Measurements from ENCODE around the gene MEGF8.

MEGF8 gene

DNA sequence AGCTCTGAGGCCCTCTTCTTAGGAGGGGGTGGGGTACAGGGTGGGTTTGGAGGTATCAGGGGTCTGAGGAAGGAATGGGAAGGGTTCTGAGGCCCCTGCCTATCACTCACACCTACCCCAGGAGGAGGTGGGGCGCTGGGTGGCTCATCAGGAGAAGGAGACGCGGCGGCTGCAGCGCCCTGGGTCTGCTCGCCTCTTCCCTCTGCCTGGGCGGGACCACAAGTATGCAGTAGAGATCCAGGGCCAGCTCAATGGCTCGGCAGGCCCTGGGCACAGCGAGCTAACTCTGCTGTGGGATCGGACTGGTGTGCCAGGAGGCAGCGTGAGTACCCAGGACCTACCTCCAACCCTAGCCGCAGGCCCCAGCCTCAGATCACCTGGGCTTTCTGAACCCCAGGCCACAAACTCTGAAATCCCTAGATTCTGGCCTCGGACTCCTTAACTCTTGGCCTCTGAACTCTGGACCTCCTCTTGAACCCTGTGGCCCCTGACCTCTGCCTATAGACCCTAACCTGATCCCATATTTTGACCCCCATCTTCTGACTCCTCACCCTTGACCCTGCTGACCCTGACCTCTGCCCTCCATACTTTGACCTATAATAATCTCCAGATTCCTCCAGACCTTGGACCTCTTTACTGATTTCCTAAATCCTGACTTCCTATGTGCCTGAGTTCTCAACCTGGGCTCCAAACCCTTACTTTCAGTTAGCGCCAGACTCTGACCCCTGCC, 24.1 kb downstream of the MEGF8 start:
- H3K27ac ChIP-seq: no peak overlapping the region
- no peak for TF ChIP-seq ZFX (IDR thresholded peaks at IDR 0.05; ENCODE audit: borderline replicate concordance)
- TF ChIP-seq, protein P1, sequence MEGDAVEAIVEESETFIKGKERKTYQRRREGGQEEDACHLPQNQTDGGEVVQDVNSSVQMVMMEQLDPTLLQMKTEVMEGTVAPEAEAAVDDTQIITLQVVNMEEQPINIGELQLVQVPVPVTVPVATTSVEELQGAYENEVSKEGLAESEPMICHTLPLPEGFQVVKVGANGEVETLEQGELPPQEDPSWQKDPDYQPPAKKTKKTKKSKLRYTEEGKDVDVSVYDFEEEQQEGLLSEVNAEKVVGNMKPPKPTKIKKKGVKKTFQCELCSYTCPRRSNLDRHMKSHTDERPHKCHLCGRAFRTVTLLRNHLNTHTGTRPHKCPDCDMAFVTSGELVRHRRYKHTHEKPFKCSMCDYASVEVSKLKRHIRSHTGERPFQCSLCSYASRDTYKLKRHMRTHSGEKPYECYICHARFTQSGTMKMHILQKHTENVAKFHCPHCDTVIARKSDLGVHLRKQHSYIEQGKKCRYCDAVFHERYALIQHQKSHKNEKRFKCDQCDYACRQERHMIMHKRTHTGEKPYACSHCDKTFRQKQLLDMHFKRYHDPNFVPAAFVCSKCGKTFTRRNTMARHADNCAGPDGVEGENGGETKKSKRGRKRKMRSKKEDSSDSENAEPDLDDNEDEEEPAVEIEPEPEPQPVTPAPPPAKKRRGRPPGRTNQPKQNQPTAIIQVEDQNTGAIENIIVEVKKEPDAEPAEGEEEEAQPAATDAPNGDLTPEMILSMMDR (IDR thresholded peaks at IDR 0.05): no peak

DNA sequence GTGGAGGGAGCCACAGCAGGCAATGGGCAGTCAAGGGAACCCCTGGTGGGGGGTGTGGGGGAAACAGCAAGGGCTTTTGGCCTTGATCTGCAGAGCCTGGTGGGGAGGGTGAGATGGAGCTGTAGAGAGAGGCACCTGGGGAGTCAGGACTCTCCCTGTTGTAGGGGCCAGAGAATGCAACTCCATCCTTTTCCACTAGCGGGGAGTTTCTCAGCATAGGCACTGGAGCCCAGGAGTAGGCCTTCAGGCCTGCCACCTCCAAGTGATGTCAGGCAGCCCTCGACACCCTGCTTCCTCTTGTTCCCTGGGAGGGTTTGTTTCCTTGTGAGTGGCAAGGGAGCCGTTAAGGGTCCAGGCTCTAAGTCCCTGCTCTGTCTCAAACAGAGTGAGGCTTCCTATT, 25.0 kb downstream of the MEGF8 start:
- H3K27ac ChIP-seq: no peak overlapping the region

DNA sequence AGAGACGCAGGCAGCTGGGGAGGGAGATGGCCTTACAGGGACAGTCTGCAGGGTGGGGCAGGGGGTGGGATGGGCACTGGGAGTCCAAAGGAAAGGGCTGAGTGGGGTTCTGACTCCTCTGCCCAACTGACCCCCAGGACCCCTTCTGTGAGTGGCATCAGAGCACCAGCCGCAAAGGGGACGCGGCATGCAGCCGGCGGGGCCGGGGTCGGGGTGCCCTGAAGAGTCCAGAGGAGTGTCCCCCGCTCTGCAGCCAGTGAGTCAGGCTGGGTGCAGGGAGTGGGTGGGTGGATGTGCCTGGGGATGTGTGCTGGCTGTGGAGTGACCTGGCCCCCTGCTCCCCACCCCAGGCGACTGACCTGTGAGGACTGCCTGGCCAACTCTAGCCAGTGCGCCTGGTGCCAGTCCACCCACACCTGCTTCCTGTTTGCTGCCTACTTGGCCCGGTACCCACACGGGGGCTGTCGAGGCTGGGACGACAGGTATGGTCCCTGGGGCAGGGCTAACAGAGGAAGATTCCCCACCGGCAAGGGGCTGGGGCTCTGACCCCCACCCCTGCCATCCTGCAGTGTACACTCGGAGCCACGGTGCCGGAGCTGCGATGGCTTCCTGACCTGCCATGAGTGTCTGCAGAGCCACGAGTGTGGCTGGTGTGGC, 25.8 kb downstream of the MEGF8 start:
- TF ChIP-seq, protein P1 (IDR thresholded peaks at IDR 0.05): no peak
- no peak for TF ChIP-seq ZFX (IDR thresholded peaks at IDR 0.05; ENCODE audit: borderline replicate concordance)
- no peak overlapping the region for H3K27ac ChIP-seq

More for the DNA sequence above, 25.0 kb downstream of the MEGF8 start:
- no peak for TF ChIP-seq ZFX (IDR thresholded peaks at IDR 0.05; ENCODE audit: borderline replicate concordance)
- TF ChIP-seq, protein P1 (IDR thresholded peaks at IDR 0.05): no peak

DNA sequence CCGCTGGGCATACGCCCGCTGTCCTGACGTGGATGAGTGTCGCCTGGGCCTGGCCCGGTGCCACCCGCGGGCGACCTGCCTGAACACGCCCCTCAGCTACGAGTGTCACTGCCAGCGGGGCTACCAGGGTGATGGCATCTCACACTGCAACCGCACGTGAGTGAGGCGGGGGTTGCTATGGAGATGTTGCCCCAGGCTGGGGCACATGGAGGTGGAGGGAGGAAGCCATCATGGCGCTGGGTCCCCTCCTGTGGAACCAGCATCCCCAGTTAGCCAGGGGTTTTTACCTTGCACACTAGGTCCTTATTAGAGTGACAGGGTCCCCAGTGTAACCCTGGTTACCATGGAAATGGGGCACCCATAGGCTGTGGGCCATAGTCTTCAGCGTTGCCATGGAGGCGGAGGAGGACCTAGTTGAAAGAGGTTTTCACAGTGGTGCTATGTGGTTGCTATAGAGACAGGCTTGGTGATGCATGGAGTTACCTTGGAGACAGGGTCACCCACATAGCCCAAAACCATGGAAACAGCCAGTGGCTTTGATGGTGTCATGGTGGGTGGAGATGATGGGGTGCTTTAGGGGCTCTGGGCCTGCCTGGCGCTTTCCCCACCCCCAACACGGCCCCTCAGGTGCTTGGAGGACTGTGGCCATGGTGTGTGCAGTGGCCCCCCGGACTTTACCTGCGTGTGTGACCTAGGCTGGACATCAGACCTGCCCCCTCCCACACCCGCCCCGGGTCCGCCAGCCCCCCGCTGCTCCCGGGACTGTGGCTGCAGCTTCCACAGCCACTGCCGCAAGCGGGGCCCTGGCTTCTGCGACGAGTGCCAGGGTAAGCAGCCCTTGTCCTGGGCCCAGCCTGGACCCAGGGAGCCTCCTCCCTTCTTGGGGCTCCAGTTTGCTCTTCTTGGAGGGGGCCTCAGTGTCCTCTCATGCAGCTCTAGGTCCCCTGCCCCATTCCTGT, 27.1 kb downstream of the MEGF8 start:
- H3K27ac ChIP-seq: no peak overlapping the region
- no peak for TF ChIP-seq ZFX (IDR thresholded peaks at IDR 0.05; ENCODE audit: borderline replicate concordance)
- TF ChIP-seq, protein P1 (IDR thresholded peaks at IDR 0.05): no peak

DNA sequence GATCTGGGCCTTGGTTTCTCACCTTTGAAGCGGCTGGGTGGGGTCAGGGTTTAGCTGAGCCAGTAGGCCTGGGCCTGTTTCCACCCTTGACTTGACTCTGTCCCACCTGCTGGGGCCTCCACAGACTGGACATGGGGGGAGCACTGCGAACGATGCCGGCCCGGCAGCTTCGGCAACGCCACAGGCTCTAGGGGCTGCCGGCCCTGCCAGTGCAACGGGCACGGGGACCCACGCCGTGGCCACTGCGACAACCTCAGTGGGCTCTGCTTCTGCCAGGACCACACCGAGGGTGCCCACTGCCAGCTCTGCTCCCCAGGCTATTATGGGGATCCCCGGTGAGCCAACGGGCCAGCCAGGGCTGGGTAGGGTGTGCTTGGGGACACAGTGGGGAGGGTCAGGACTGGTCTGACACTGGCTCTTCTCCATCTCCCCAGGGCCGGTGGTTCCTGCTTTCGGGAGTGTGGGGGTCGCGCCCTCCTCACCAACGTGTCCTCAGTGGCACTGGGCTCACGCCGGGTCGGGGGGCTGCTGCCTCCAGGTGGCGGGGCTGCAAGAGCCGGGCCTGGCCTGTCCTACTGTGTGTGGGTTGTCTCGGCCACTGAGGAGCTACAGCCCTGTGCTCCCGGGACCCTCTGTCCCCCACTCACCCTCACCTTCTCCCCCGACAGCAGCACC, 28.0 kb downstream of the MEGF8 start:
- no peak for TF ChIP-seq ZFX (IDR thresholded peaks at IDR 0.05; ENCODE audit: borderline replicate concordance)
- no peak overlapping the region for H3K27ac ChIP-seq

DNA sequence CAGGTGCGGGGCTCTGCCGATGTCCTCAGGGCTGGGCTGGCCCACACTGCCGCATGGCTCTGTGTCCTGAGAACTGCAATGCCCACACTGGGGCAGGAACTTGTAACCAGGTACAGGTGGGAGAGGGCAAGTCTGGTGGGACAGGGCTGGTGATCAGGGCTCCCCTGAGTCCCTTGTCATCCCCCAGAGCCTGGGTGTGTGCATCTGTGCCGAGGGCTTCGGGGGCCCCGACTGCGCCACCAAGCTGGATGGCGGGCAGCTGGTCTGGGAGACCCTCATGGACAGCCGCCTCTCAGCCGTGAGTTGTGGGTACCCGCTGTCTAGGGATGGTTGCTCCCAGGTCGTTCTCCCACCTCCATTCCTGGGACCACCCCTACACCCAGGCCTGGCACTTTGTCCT, 30.5 kb downstream of the MEGF8 start:
- TF ChIP-seq, protein P1 (IDR thresholded peaks at IDR 0.05): no peak
- no peak for TF ChIP-seq ZFX (IDR thresholded peaks at IDR 0.05; ENCODE audit: borderline replicate concordance)
- no peak overlapping the region for H3K27ac ChIP-seq

DNA sequence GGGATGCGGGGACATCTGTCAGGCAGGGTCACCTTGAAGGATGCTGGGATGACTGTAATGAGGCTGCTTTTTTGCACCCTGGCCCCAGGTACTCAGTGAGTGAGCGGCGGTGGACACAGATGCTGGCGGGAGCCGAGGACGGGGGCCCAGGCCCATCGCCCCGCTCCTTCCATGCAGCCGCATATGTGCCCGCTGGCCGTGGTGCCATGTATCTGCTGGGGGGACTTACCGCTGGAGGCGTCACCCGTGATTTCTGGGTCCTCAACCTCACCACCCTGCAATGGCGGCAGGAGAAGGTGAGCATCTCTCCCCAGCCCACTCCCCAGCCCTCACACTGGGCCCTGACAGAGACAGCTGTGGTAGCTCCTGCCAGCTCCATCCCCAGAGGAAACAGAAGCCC, 31.3 kb downstream of the MEGF8 start:
- TF ChIP-seq, protein P1 (IDR thresholded peaks at IDR 0.05): no peak
- no peak for TF ChIP-seq ZFX (IDR thresholded peaks at IDR 0.05; ENCODE audit: borderline replicate concordance)
- H3K27ac ChIP-seq: no peak overlapping the region

Data from 22Rv1 (cell line).